PC-9 (cell line): ENCODE measurements around the gene MED13L. TPM values are rescaled to one million over a fixed set of nuclear protein-coding genes. Genes with fewer than 3 reads are reported as not detected.

ENCODE experiments used
- BruUV-seq: library from RNA; stranded (reverse); fragments of 400-500 nt; replicated peaks from 2 replicates; lab custom pipeline; 2021; lab: Mats Ljungman, UMichigan
- CTCF ChIA-PET: fragments of 300-600 bp; sonication (Branson Sonifier 250); formaldehyde crosslinking; loops from one replicate; lab custom pipeline; 2022; ENCODE audit warnings: antibody characterized with exemption; lab: Charles Lee
- POLR2A ChIA-PET: fragments of 300-600 bp; sonication (Branson Sonifier 250); formaldehyde crosslinking; loops from one replicate; lab custom pipeline; 2022; ENCODE audit warnings: antibody characterized with exemption; ENCODE audit not compliant: unreplicated experiment; lab: Charles Lee
- DNase-seq, 2 experiments: peaks; one replicate each; pipeline versions ENCODE4 v3.0.0 to v3.0.0-alpha.2; 2015 to 2022; ENCODE audit warnings: mixed read lengths in 1 of 2
- H2AFZ ChIP-seq: fragments of 200-600 bp; sonication (generic); 2 replicates; pipeline ENCODE4 v1.8.1; 2017; ENCODE audit warnings: antibody characterized with exemption
- H3F3A ChIP-seq: fragments of 200-600 bp; sonication (generic); 2 replicates; pipeline ENCODE4 v1.8.1; 2017; ENCODE audit warnings: antibody characterized with exemption, mild to moderate bottlenecking, low read depth; ENCODE audit not compliant: insufficient read depth
- H3K27ac ChIP-seq: fragments of 200-600 bp; sonication (generic); 2 replicates; pipeline ENCODE4 v1.6.1; 2016; ENCODE audit warnings: mixed run types
- H3K27me3 ChIP-seq: fragments of 200-600 bp; sonication (generic); 2 replicates; pipeline ENCODE4 v1.6.1; 2016; ENCODE audit warnings: low read depth, mixed run types; ENCODE audit not compliant: insufficient read depth
- H3K36me3 ChIP-seq: fragments of 200-600 bp; sonication (generic); 2 replicates; pipeline ENCODE4 v1.6.1; 2016; ENCODE audit warnings: low read depth, mixed run types
- H3K4me1 ChIP-seq: fragments of 200-600 bp; sonication (generic); replicated peaks from 2 replicates; pipeline ENCODE4 v1.6.1; 2016; ENCODE audit warnings: mixed run types; ENCODE audit not compliant: insufficient read depth
- H3K4me2 ChIP-seq: fragments of 200-600 bp; sonication (generic); 2 replicates; pipeline ENCODE4 v1.6.1; 2017; ENCODE audit warnings: mixed run types
- H3K4me3 ChIP-seq: fragments of 200-600 bp; sonication (generic); 2 replicates; pipeline ENCODE4 v1.6.1; 2016; ENCODE audit warnings: mixed run types
- H3K79me2 ChIP-seq: fragments of 200-600 bp; sonication (generic); 2 replicates; pipeline ENCODE4 v1.6.1; 2017; ENCODE audit warnings: low read depth, mixed run types
- H3K9me2 ChIP-seq: fragments of 200-600 bp; sonication (generic); 2 replicates; pipeline ENCODE4 v1.8.1; 2017; ENCODE audit warnings: mild to moderate bottlenecking; ENCODE audit not compliant: insufficient read depth
- H3K9me3 ChIP-seq: fragments of 200-600 bp; sonication (generic); 2 replicates; pipeline ENCODE4 v1.8.1; 2016; ENCODE audit warnings: low read depth; ENCODE audit not compliant: insufficient read depth
- H4K20me1 ChIP-seq: fragments of 200-600 bp; sonication (generic); 2 replicates; pipeline ENCODE4 v1.8.1; 2017; ENCODE audit not compliant: insufficient read depth
- CTCF ChIP-seq: fragments of 200-600 bp; sonication (generic); conservative IDR thresholded peaks from 2 replicates; pipeline ENCODE4 v1.6.1; 2017; ENCODE audit warnings: mixed run types, antibody characterized with exemption, mild to moderate bottlenecking, moderate library complexity
- EZH2 ChIP-seq: fragments of 200-600 bp; sonication (generic); IDR thresholded peaks from 2 replicates; pipeline ENCODE4 v1.8.0; 2017; ENCODE audit warnings: antibody characterized with exemption, low read depth
- intact Hi-C: fragments of 100-400 bp; cut with micrococcal nuclease; formaldehyde crosslinking; loops from one replicate; pipeline ENCODE4 v1.10.0; 2022; ENCODE audit not compliant: unreplicated experiment
- total RNA-seq: library from RNA; stranded (reverse); gene quantifications from 2 replicates; pipeline ENCODE4 v1.2.3, GENCODE V29; 2021

Gene MED13L
- total RNA-seq, 1 experiment from 2014 or later: 89.5 TPM

- intact Hi-C loops: no loop called here
- no peaks in the 10 kb centered on the region for H3K27me3 ChIP-seq
- H3K4me1 ChIP-seq: no peaks in the 10 kb centered on the region
- ChIA-PET CTCF (no interaction called here), POLR2A (no interaction called here)
- no peaks in the 10 kb centered on the region; the same call in 1 of the 2 replicates for H3K9me3 ChIP-seq
- BruUV-seq: no TSS peak
- H4K20me1 ChIP-seq: peaks cover 76% of the 10 kb centered on the region
- no peaks in the 10 kb centered on the region for H3K9me2 ChIP-seq
- no peak for TF ChIP-seq EZH2
- TF ChIP-seq CTCF: no peak
- no peaks in the 10 kb centered on the region for H3K36me3 ChIP-seq
- peaks cover 90% of the 10 kb centered on the region for H3K79me2 ChIP-seq
- no peaks in the 10 kb centered on the region; the same call in 1 of the 2 replicates for H3F3A ChIP-seq
- no peak overlapping the region for H3K4me2 ChIP-seq
- H3K4me3 ChIP-seq: no peak overlapping the region
- H3K27ac ChIP-seq: no peak overlapping the region
- no peak for DNase-seq
- no peak overlapping the region for H2AFZ ChIP-seq
Observed at GRCh38 chr12:116209503-116209902, 68.0 kb downstream of the MED13L start.

DNA sequence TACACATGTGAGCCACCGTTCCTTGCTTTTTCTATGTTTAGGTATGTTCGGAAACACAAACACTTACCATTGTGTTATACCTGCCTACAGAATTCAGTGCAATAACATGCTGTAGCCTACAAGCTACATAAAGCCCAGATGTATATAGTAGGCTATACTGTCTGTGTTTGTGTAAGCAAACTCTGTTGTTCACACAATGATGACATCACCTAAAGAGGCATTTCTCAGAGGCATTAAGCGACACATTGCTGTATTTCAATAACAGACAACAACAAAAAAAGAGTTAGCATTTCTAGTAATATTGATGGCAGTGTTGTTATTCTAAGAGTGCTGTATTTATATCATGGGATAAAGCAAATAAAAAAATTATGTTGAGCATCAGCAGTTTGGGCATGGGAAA is 70.2 kb downstream of the MED13L start:
- H4K20me1 ChIP-seq: peaks cover 69% of the 10 kb centered on the region
- H3K79me2 ChIP-seq: peaks cover 89% of the 10 kb centered on the region

DNA sequence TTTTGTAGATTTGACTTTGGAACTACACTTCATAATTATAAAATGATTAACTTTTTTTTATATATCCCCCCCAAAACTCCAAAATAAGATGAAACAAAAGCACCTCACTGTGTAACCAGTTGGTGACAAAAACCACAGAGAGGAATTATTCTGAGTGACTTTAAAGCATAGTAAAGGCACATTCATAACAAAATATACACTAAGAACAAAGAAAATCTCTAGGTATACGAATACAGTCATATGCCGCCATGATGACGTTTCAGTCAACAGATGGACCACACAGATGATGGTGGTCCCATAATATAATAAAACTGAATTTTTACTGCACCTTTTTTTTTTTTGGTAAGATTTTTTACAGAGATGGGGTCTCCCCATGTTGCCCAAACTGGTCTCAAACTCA is 70.7 kb downstream of the MED13L start:
- CTCF ChIA-PET: no interaction called here
- no TSS peak for BruUV-seq

More for the DNA sequence above, 70.2 kb downstream of the MED13L start:
- Histone ChIP-seq H3K9me3 (no peaks in the 10 kb centered on the region; the same call in 1 of the 2 replicates), H3K4me1 (no peaks in the 10 kb centered on the region), H3K4me3 (no peak overlapping the region), H3K4me2 (no peak overlapping the region), H3K27ac (no peak overlapping the region), H3K9me2 (no peaks in the 10 kb centered on the region), H3K36me3 (no peaks in the 10 kb centered on the region), H3F3A (no peaks in the 10 kb centered on the region), H2AFZ (no peak overlapping the region), H3K27me3 (no peaks in the 10 kb centered on the region)
- CTCF ChIA-PET: no interaction called here
- POLR2A ChIA-PET: interaction anchor here (0.6 kb wide), 1 partner anchor 1652 kb away, joined by 13 read pairs; no protein-coding TSS in a partner anchor
- intact Hi-C loops: no loop called here
- no peak for DNase-seq
- TF ChIP-seq CTCF: no peak
- no peak for TF ChIP-seq EZH2
- BruUV-seq: no TSS peak

More for the DNA sequence above, 70.7 kb downstream of the MED13L start:
- Histone ChIP-seq H4K20me1 (peaks cover 67% of the 10 kb centered on the region), H3K79me2 (peaks cover 89% of the 10 kb centered on the region), H3K4me1 (no peaks in the 10 kb centered on the region), H3K4me3 (no peak overlapping the region), H2AFZ (no peak overlapping the region), H3K9me3 (no peaks in the 10 kb centered on the region; the same call in 1 of the 2 replicates), H3F3A (no peaks in the 10 kb centered on the region), H3K27ac (no peak overlapping the region), H3K4me2 (no peak overlapping the region), H3K9me2 (no peaks in the 10 kb centered on the region), H3K27me3 (no peaks in the 10 kb centered on the region), H3K36me3 (no peaks in the 10 kb centered on the region)
- no peak for DNase-seq
- POLR2A ChIA-PET: no interaction called here
- no peak for TF ChIP-seq EZH2
- TF ChIP-seq CTCF: no peak
- intact Hi-C loops: no loop called here
